ENCODE data around the gene CCDC70.

CCDC70 gene

DNA sequence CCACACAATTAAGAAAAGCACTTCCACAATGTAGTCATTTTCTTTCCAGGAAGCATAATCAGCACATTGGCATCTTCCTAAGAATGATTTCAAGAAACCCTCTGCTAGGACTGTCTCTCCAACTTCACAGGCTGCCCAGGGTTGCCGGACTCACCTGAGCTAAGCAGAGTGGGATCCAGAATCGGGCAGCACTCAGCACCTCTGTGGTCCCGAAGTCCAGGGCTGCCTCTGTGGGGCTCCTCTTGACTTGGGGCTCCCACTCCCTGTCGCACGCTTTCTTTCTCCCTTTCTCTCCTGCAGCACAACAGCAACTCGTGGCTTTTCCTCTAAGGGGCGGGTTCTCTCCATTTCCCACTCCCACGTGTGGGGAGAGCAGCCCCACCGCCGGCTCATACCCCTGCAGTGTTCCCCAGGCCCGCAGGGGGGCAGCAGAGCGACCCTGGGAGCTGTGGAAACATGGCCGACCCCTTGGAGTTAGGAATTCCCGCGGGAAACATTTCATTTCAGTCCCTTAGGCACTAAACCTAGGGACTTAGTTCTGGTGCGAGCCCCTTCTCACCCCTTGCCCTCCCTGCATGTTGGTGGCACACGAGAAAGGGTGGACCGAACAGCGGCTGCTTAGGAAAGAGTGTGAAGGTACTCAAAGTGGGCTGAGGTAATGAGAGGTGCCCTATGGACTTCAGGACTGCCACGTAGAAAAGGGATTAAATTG lies 16.8 kb upstream of the CCDC70 start, which contains the start of gene TMEM272:
TSS of gene TMEM272 (minus strand) at position 316 of the 712 bp plus-strand sequence. CDS start 6,647 bp downstream, outside the sequence.
- Histone ChIP-seq H3K27me3 (ENCODE audit: control insufficient read depth, insufficient read depth, low read length) (no peaks in the 10 kb centered on the region), H3K27ac (ENCODE audit: low read depth, low read length) (no peak within 1 kb of the TSS), H3K4me3 (ENCODE audit: low read depth, low read length) (no peak within 1 kb of the TSS), H3K4me1 (ENCODE audit: control insufficient read depth, insufficient read depth, low read length) (no peaks in the 10 kb centered on the region), H3K36me3 (ENCODE audit: control insufficient read depth, insufficient read depth, low read length) (no peaks in the 10 kb centered on the region), H3K9me3 (ENCODE audit: control insufficient read depth, insufficient read depth, low read length) (peaks cover 9% of the 10 kb centered on the region; the same call in 1 of the 2 replicates), H3K9ac (ENCODE audit: low read depth, low read length) (no peak within 1 kb of the TSS)

- Histone ChIP-seq H3K4me3 (ENCODE audit: low read depth, low read length) (no peak overlapping the region), H3K36me3 (ENCODE audit: control insufficient read depth, insufficient read depth, low read length) (no peaks in the 10 kb centered on the region), H3K9me3 (ENCODE audit: control insufficient read depth, insufficient read depth, low read length) (peaks cover 9% of the 10 kb centered on the region; the same call in 1 of the 2 replicates), H3K27me3 (ENCODE audit: control insufficient read depth, insufficient read depth, low read length) (no peaks in the 10 kb centered on the region), H3K4me1 (ENCODE audit: control insufficient read depth, insufficient read depth, low read length) (no peaks in the 10 kb centered on the region), H3K9ac (ENCODE audit: low read depth, low read length) (no peak overlapping the region), H3K27ac (ENCODE audit: low read depth, low read length) (no peak overlapping the region)
Observed at GRCh38 chr13:51845574-51846318, 16.0 kb upstream of the CCDC70 start.

GRCh38 chr13:51846756-51847155 lies 15.0 kb upstream of the CCDC70 start:
- Histone ChIP-seq H3K36me3 (ENCODE audit: control insufficient read depth, insufficient read depth, low read length) (no peaks in the 10 kb centered on the region), H3K27me3 (ENCODE audit: control insufficient read depth, insufficient read depth, low read length) (no peaks in the 10 kb centered on the region), H3K4me3 (ENCODE audit: low read depth, low read length) (no peak overlapping the region), H3K9ac (ENCODE audit: low read depth, low read length) (no peak overlapping the region), H3K9me3 (ENCODE audit: control insufficient read depth, insufficient read depth, low read length) (peaks cover 9% of the 10 kb centered on the region; the same call in 1 of the 2 replicates), H3K4me1 (ENCODE audit: control insufficient read depth, insufficient read depth, low read length) (no peaks in the 10 kb centered on the region), H3K27ac (ENCODE audit: low read depth, low read length) (no peak overlapping the region)

DNA sequence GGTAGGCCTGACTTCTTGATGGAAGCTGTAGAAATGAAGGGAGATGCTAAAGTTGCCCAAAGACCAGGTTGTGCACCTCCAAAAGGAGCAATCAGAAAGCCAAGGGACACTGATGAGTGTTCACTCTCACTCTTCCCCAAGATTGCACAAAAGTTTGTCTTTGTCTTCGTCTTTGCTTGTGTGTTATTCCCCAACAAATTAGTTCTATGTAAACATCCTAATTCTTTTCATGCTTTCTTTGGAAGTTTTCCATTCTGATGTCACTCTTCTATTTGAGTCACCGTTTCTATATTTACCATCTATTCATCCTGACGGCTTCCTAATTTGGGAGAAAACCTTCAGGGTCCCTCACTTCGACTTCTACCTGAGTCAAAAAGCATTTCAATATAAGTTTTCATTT lies 13.1 kb upstream of the CCDC70 start:
- Histone ChIP-seq H3K4me3 (ENCODE audit: low read depth, low read length) (no peak overlapping the region), H3K36me3 (ENCODE audit: control insufficient read depth, insufficient read depth, low read length) (no peaks in the 10 kb centered on the region), H3K9me3 (ENCODE audit: control insufficient read depth, insufficient read depth, low read length) (peaks cover 9% of the 10 kb centered on the region; the same call in 1 of the 2 replicates), H3K27ac (ENCODE audit: low read depth, low read length) (no peak overlapping the region), H3K4me1 (ENCODE audit: control insufficient read depth, insufficient read depth, low read length) (no peaks in the 10 kb centered on the region), H3K9ac (ENCODE audit: low read depth, low read length) (no peak overlapping the region), H3K27me3 (ENCODE audit: control insufficient read depth, insufficient read depth, low read length) (no peaks in the 10 kb centered on the region)

DNA sequence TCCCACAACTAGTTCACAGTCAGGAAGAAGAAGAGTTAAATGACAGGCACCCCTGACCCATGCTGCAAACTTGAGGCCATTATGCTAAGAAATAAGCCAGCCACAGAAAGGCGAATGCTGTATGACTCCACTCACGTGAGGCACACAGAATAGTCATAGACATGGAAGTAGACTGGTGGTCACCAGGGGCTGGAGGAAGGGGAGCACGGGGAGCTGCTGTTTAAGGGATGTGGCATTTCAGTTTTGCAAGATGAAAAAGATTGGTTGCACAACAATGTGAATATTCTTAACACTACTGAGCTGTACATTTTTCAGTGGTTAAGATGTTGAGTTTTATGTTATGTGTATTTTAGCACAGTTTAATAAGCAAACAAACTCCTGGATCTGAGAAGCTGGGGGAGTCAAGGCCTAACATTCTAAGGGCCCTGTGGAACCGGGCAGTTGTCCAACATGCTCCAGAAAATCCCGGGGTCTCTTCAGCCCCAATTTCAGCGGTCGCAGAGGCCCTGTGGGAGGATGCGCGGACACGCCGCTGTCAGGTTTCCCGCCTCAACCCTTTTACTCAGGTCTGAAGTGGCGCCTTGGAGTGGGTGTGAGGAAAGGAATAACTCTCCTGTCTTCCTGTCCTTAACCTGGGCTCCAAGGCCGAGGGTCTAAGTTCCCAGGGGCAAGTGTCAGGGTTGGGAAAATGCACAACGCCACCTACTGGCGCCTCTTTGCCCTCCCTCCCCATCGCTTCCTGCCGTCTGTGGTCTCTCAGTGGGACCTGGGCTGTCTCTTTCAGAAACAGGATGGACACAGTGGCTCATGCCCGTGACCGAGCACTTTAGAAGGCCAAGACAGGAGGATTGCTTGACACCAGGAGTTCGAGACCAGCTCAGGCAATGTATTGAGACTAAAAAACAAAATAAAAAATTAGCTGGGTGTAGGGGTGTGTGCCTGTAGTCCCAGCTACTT lies 12.3 kb upstream of the CCDC70 start:
- Histone ChIP-seq H3K27me3 (ENCODE audit: control insufficient read depth, insufficient read depth, low read length) (no peaks in the 10 kb centered on the region; the same call in 1 of the 2 replicates), H3K27ac (ENCODE audit: low read depth, low read length) (no peak overlapping the region), H3K9me3 (ENCODE audit: control insufficient read depth, insufficient read depth, low read length) (peaks cover 9% of the 10 kb centered on the region; the same call in 1 of the 2 replicates)

GRCh38 chr13:51856027-51856736 lies 5.6 kb upstream of the CCDC70 start:
- no peak overlapping the region for H3K27ac ChIP-seq (ENCODE audit: low read depth, low read length)
- no peaks in the 10 kb centered on the region; the same call in 1 of the 2 replicates for H3K27me3 ChIP-seq (ENCODE audit: control insufficient read depth, insufficient read depth, low read length)
- H3K36me3 ChIP-seq (ENCODE audit: control insufficient read depth, insufficient read depth, low read length), result no peaks in the 10 kb centered on the region
- H3K9ac ChIP-seq (ENCODE audit: low read depth, low read length), result no peak overlapping the region
- no peaks in the 10 kb centered on the region for H3K4me1 ChIP-seq (ENCODE audit: control insufficient read depth, insufficient read depth, low read length)
- no peaks in the 10 kb centered on the region for H3K9me3 ChIP-seq (ENCODE audit: control insufficient read depth, insufficient read depth, low read length)
- no peak overlapping the region for H3K4me3 ChIP-seq (ENCODE audit: low read depth, low read length)

More for the DNA sequence above, 12.3 kb upstream of the CCDC70 start:
- Histone ChIP-seq H3K4me3 (ENCODE audit: low read depth, low read length) (no peak overlapping the region), H3K36me3 (ENCODE audit: control insufficient read depth, insufficient read depth, low read length) (no peaks in the 10 kb centered on the region), H3K4me1 (ENCODE audit: control insufficient read depth, insufficient read depth, low read length) (no peaks in the 10 kb centered on the region), H3K9ac (ENCODE audit: low read depth, low read length) (no peak overlapping the region)

DNA sequence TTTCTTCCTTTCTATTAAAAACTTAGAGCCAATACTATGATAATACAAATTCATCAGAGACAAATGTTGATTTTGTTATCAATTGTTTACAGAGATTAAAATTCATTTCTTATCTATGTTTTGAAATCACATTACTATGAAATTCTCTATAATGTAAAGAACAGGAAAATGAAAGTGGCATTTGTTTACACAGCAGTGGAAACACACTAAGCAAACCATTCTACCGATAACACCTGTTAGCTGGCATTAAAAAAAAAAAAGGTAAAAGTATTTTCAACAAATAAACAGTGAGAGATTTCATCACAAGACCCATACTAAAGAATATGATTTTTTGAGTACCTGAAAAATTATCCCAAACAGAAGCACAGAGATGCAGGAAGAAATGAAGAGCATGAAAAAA lies 4.8 kb upstream of the CCDC70 start:
- Histone ChIP-seq H3K36me3 (ENCODE audit: control insufficient read depth, insufficient read depth, low read length) (no peaks in the 10 kb centered on the region), H3K4me3 (ENCODE audit: low read depth, low read length) (no peak overlapping the region), H3K9ac (ENCODE audit: low read depth, low read length) (no peak overlapping the region), H3K4me1 (ENCODE audit: control insufficient read depth, insufficient read depth, low read length) (no peaks in the 10 kb centered on the region), H3K9me3 (ENCODE audit: control insufficient read depth, insufficient read depth, low read length) (no peaks in the 10 kb centered on the region), H3K27me3 (ENCODE audit: control insufficient read depth, insufficient read depth, low read length) (no peaks in the 10 kb centered on the region; the same call in 1 of the 2 replicates), H3K27ac (ENCODE audit: low read depth, low read length) (no peak overlapping the region)

- Histone ChIP-seq H3K9ac (ENCODE audit: low read depth, low read length) (no peak overlapping the region), H3K27me3 (ENCODE audit: control insufficient read depth, insufficient read depth, low read length) (no peaks in the 10 kb centered on the region; the same call in 1 of the 2 replicates), H3K36me3 (ENCODE audit: control insufficient read depth, insufficient read depth, low read length) (no peaks in the 10 kb centered on the region)
Observed at GRCh38 chr13:51858433-51859247, 3.1 kb upstream of the CCDC70 start.

DNA sequence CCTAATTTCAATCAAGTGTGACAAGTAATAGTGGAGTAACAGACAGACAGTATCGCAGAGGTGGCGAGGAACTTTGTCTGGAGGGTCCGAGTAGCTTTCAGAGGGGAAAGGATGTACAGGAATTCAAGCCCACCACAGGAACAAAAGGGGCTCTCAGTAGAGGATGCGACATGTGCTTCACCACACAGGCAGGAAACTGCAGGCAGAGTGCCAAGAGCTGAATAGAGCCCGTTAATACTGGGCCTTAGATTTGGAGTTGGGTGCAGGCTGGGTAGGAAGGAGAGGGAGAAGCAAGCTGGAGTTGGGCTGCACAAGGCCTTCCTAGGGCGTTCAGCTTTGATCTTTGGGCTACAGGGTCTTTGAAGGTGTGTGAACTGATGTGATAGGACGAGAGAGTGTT lies 1.2 kb downstream of the CCDC70 start:
- Histone ChIP-seq H3K36me3 (ENCODE audit: control insufficient read depth, insufficient read depth, low read length) (no peaks in the 10 kb centered on the region), H3K27ac (ENCODE audit: low read depth, low read length) (no peak overlapping the region), H3K27me3 (ENCODE audit: control insufficient read depth, insufficient read depth, low read length) (no peaks in the 10 kb centered on the region), H3K4me3 (ENCODE audit: low read depth, low read length) (no peak overlapping the region), H3K9ac (ENCODE audit: low read depth, low read length) (no peak overlapping the region), H3K4me1 (ENCODE audit: control insufficient read depth, insufficient read depth, low read length) (no peaks in the 10 kb centered on the region), H3K9me3 (ENCODE audit: control insufficient read depth, insufficient read depth, low read length) (no peaks in the 10 kb centered on the region)

More at GRCh38 chr13:51858433-51859247, 3.1 kb upstream of the CCDC70 start:
- Histone ChIP-seq H3K4me3 (ENCODE audit: low read depth, low read length) (no peak overlapping the region), H3K4me1 (ENCODE audit: control insufficient read depth, insufficient read depth, low read length) (no peaks in the 10 kb centered on the region), H3K9me3 (ENCODE audit: control insufficient read depth, insufficient read depth, low read length) (no peaks in the 10 kb centered on the region), H3K27ac (ENCODE audit: low read depth, low read length) (no peak overlapping the region)

Measured in HUES48 (cell line).